ENCODE data around the gene TM4SF20.

TM4SF20 gene

DNA sequence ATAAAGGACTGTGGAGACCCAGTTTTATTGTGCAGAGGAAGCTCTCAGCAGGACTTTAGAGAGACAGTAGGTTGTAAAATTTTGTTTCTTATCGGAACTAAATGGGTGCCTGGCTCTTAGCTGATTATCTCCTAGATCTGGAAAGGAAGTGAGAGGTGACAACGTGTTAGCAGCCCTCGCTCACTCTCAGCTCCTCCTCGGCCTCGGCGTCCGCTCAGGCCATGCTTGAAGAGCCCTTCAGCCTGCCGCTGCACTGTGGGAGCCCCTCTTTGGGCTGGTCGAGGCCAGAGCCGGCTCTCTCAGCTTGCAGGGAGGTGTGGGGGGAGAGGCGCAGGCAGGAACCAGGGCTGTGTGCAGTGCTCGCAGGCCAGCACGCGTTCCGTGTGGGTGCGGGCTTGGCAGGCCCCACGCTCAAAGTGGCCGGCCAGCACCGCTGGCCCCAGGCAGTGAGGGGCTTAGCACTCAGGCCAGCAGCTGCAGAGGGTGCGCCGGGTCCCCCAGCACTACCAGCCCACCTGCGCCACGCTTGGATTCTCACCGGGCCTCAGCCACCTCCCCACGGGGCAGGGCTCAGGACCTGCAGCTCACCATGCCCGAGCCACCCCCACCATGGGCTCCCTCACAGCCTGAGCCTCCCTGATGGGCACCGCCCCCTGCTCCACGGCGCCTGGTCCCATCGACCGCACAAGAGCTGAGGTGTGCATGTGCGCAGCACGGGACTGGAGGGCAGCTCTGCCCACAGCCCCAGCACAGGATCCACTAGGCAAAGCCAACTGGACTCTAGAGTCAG lies 58.6 kb downstream of the TM4SF20 start:
- DNase-seq (ENCODE audit: low spot score): no peak

DNA sequence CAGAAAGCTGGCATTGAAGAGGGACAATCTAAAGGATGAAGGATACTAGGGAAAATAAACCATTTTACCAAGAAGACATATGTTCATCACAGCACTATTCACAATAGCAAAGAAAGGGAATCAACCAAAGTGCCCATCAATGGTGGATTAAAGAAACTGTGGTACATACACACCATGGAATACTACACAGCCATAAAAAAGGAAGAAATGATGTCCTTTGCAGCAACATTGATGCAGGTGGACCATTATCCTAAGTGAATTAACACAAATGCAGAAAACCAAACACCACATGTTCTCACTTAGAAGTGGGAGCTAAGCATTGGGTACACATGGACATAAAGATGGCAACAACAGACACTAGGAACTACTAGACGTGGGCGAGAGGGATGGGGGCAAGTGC lies 61.3 kb downstream of the TM4SF20 start:
- no peak for DNase-seq (ENCODE audit: low spot score)

DNA sequence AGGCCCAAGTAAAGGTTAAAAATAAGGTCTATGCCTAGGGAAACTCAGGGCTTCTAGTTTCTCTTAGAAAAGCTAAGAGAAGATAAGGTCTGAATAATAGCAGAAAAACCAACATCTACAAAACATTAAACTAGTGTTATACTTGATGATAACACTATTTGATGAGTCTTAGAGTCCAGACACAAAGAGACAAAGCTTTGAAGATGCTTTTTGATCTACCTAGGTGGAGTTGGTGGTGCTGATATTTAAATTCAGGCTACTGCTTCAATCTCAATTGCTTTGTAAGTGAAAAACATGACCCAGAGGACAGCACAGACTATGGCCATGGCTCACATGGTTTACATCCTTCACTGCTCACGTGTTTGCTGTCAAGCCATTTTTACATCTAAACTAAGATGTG lies 65.8 kb downstream of the TM4SF20 start:
- no peak for DNase-seq (ENCODE audit: low spot score)

DNA sequence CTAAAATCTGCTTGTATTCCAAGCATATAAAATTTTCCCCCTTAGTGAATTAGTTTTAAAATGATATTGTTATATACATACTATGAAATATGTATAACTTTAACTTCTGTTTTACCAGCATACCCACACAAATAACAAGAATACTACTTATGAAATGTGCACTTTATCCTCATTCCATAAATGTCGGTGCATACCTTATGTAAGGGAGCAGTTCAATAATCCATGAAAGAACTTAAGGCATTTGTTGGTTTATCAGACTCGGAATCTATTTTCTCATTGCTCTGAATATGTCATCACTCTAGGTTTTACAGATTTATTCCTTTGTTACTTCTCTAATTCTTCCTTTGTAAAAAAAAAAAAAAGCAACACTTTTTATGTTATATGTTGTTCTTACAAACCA lies 66.5 kb downstream of the TM4SF20 start:
- DNase-seq (ENCODE audit: low spot score): no peak
